Measurements from ENCODE around the gene NPTX1. TPM values are rescaled to one million over a fixed set of nuclear protein-coding genes. Genes with fewer than 3 reads are reported as not detected.

Gene NPTX1
- total RNA-seq, 1 donor, result under 0.01 TPM

DNA sequence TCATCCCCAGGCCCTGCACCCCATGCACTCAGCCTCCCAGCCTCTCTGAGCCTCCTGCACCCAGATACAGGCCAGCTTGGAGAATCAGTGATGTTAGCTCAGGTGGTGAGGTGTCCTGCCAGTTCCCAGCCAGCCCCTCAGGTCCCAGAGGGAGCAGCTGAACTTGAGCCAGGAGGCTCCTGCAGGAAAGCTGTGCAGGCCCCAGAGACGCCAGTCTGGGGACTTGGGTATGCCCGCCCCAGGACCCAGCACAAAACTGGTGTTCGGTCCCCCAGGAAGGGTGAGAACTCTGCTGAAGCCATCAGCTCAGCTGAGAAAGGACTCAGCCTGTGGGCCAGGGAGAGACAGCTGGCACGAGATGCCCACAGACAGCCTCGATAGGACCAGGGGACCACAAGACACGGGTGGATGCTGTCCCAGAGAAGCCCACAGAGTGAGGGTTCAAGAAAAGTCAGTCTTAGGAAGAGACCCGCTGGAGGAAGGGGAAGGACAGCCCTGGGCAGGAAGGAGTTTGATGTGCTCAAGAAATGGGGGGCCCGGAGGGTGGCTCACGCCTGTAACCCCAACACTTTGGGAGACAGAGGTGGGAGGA is 50.5 kb downstream of the NPTX1 start:
- no peaks in the 10 kb centered on the region for H3K4me1 ChIP-seq (ENCODE audit: insufficient read depth, low read length)
- H3K4me3 ChIP-seq (ENCODE audit: insufficient read depth, low read length), result no peak overlapping the region
- no peaks in the 10 kb centered on the region for H3K27me3 ChIP-seq (ENCODE audit: insufficient read depth, low read length)
- no peaks in the 10 kb centered on the region for H3K79me2 ChIP-seq (ENCODE audit: insufficient read depth, low read length)
- H3K9me3 ChIP-seq (ENCODE audit: low read depth, low read length), result no peaks in the 10 kb centered on the region
- no peak overlapping the region for H3K27ac ChIP-seq (ENCODE audit: low read depth, low read length)
- no peaks in the 10 kb centered on the region for H3K36me3 ChIP-seq (ENCODE audit: insufficient read depth, low read length)
- peak; percentile 82 for DNase-seq (ENCODE audit: insufficient read length, low spot score, missing footprints)
- no peak overlapping the region for H3K4me2 ChIP-seq (ENCODE audit: insufficient read depth, low read length)
- peaks cover 17% of the 10 kb centered on the region for H4K20me1 ChIP-seq (ENCODE audit: insufficient read depth, low read length)
- TF ChIP-seq, protein P1, sequence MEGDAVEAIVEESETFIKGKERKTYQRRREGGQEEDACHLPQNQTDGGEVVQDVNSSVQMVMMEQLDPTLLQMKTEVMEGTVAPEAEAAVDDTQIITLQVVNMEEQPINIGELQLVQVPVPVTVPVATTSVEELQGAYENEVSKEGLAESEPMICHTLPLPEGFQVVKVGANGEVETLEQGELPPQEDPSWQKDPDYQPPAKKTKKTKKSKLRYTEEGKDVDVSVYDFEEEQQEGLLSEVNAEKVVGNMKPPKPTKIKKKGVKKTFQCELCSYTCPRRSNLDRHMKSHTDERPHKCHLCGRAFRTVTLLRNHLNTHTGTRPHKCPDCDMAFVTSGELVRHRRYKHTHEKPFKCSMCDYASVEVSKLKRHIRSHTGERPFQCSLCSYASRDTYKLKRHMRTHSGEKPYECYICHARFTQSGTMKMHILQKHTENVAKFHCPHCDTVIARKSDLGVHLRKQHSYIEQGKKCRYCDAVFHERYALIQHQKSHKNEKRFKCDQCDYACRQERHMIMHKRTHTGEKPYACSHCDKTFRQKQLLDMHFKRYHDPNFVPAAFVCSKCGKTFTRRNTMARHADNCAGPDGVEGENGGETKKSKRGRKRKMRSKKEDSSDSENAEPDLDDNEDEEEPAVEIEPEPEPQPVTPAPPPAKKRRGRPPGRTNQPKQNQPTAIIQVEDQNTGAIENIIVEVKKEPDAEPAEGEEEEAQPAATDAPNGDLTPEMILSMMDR (IDR thresholded peaks at IDR 0.05; ENCODE audit: extremely low read depth, low read depth, low read length), result no peak
- no peak overlapping the region for H2AFZ ChIP-seq (ENCODE audit: low read length)

DNA sequence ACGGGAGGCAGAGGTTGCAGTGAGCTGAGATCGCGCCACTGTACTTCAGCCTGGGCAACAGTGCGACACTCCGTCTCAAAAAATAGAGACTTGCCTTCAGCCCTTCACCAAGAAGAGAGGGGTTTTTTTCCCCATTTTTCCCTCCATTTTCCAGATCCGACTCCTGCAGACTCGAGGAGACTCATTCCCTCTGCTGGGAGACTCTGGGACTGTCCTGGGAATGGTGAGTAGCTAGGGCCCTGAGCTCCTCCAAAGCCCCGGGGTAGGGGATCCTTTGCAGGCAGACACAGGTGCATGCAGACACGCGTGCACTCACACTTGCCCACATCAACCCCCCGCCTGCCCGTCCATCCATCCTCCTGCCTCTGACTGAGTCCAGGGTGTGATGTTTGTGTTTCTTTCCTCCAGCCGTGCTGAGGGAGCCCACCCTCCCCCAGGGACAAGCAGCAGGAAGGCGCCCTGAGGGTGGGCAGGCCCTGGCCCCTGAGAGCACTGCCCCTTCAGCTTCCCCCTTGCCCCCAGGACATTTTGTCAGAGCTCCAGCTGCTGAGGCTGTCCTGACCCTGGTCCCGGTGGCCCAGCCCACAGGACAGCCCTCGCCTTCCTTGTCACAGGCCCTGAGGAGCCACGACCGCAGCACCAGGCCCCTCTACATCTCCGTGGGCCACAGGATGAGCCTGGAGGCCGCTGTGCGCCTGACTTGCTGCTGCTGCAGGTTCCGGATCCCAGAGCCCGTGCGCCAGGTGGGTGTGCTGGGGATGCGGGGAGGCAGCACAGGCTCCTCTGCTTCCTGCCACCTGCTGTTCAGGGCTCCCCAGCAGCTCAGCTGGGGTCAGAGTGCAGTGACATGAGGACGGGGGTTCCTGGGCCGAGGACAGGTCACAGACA is 51.3 kb downstream of the NPTX1 start:
- no peak overlapping the region for H3K4me3 ChIP-seq (ENCODE audit: insufficient read depth, low read length)
- H3K4me2 ChIP-seq (ENCODE audit: insufficient read depth, low read length), result no peak overlapping the region
- H3K79me2 ChIP-seq (ENCODE audit: insufficient read depth, low read length), result no peaks in the 10 kb centered on the region
- H3K27me3 ChIP-seq (ENCODE audit: insufficient read depth, low read length), result no peaks in the 10 kb centered on the region
- no peak overlapping the region for H3K27ac ChIP-seq (ENCODE audit: low read depth, low read length)
- peaks cover under 1% of the 10 kb centered on the region for H3K36me3 ChIP-seq (ENCODE audit: insufficient read depth, low read length)
- H2AFZ ChIP-seq (ENCODE audit: low read length), result no peak overlapping the region
- TF ChIP-seq, protein P1 (IDR thresholded peaks at IDR 0.05; ENCODE audit: extremely low read depth, low read depth, low read length), result no peak
- peak; percentile 67 for DNase-seq (ENCODE audit: insufficient read length, low spot score, missing footprints)
- H3K4me1 ChIP-seq (ENCODE audit: insufficient read depth, low read length), result no peaks in the 10 kb centered on the region
- no peaks in the 10 kb centered on the region for H3K9me3 ChIP-seq (ENCODE audit: low read depth, low read length)
- peaks cover 17% of the 10 kb centered on the region for H4K20me1 ChIP-seq (ENCODE audit: insufficient read depth, low read length)

DNA sequence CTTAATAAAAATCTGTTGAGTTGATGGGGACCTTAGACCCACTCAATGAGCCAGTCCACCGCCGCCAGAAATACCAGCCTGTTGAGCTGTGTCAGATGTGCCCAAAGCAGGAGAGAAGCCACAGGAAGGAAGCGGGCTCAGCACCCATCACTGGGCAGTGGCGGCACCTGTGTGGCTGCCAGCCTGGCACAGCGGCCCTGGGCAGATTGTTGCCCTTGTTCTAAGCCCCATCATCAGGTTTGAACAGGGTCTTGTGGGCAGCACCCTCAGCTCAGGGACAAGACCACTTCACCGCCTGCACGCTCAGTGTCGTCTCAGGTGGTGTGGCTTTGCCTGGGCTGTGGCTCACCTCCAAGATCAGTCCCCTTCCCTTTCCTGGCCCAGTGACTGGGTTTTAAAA is 52.1 kb downstream of the NPTX1 start:
- peak; percentile 66 for DNase-seq (ENCODE audit: insufficient read length, low spot score, missing footprints)
- Histone ChIP-seq H3K36me3 (ENCODE audit: insufficient read depth, low read length) (peaks cover 9% of the 10 kb centered on the region), H4K20me1 (ENCODE audit: insufficient read depth, low read length) (peaks cover 24% of the 10 kb centered on the region), H3K79me2 (ENCODE audit: insufficient read depth, low read length) (no peaks in the 10 kb centered on the region), H3K27me3 (ENCODE audit: insufficient read depth, low read length) (no peaks in the 10 kb centered on the region), H3K4me2 (ENCODE audit: insufficient read depth, low read length) (no peak overlapping the region), H2AFZ (ENCODE audit: low read length) (no peak overlapping the region), H3K27ac (ENCODE audit: low read depth, low read length) (no peak overlapping the region), H3K4me3 (ENCODE audit: insufficient read depth, low read length) (no peak overlapping the region), H3K4me1 (ENCODE audit: insufficient read depth, low read length) (no peaks in the 10 kb centered on the region), H3K9me3 (ENCODE audit: low read depth, low read length) (no peaks in the 10 kb centered on the region)
- TF ChIP-seq, protein P1 (IDR thresholded peaks at IDR 0.05; ENCODE audit: extremely low read depth, low read depth, low read length), result no peak

DNA sequence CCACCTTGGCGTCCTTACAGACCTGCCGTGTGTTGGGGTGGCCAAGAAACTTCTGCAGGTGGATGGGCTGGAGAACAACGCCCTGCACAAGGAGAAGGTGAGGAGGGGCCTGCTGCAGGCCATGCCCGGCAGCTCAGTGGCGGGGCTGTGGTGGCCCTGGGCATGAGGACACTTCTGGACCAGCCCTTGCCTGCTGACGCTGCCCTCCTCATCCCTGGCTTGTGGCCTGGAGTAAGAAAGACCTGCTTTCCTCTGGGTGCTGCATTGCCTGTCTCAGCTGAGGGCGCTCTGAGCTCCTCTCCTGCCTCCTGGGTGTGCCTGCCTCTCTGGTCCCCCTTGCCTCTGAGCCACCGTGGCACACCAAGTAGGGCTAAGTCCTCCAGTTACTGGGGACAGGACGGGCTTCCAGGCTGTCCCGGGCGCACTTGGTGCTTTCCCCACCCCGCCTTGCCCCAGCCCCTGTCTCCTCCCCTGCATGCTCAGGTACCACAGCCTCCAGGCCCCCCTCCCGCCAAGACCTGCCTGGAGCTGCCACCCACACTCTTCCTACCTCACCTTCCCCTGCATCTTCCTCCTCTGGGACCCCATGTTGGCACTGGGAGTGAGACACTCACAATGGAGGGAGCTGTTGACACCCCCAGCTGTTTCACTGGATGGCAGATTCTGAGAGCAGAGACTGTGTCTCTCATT is 52.7 kb downstream of the NPTX1 start:
- TF ChIP-seq, protein P1 (IDR thresholded peaks at IDR 0.05; ENCODE audit: extremely low read depth, low read depth, low read length), result no peak
- Histone ChIP-seq H2AFZ (ENCODE audit: low read length) (no peak overlapping the region), H3K36me3 (ENCODE audit: insufficient read depth, low read length) (peaks cover 9% of the 10 kb centered on the region)

More for the DNA sequence above, 52.7 kb downstream of the NPTX1 start:
- Histone ChIP-seq H3K4me3 (ENCODE audit: insufficient read depth, low read length) (no peak overlapping the region), H3K27ac (ENCODE audit: low read depth, low read length) (no peak overlapping the region), H3K4me1 (ENCODE audit: insufficient read depth, low read length) (no peaks in the 10 kb centered on the region), H4K20me1 (ENCODE audit: insufficient read depth, low read length) (peaks cover 26% of the 10 kb centered on the region), H3K27me3 (ENCODE audit: insufficient read depth, low read length) (no peaks in the 10 kb centered on the region), H3K9me3 (ENCODE audit: low read depth, low read length) (no peaks in the 10 kb centered on the region), H3K4me2 (ENCODE audit: insufficient read depth, low read length) (no peak overlapping the region), H3K79me2 (ENCODE audit: insufficient read depth, low read length) (no peaks in the 10 kb centered on the region)
- DNase-seq (ENCODE audit: insufficient read length, low spot score, missing footprints), result peak; percentile 88

Measured in osteoblast (primary cell).